HG03558 (cell line): ENCODE data around the gene WWOX.

ENCODE experiments used
- ATAC-seq: cut with Tn5 transposase; IDR thresholded peaks from one replicate; pipeline ENCODE4 v1.9.1; 2021; ENCODE audit warnings: moderate number of reproducible peaks; ENCODE audit not compliant: unreplicated experiment; ENCODE audit errors: extremely low read depth

WWOX gene

GRCh38 chr16:78755751-78756661, 656.6 kb downstream of the WWOX start:
- no peak for ATAC-seq

GRCh38 chr16:78759596-78759995, 660.1 kb downstream of the WWOX start:
- ATAC-seq: no peak

- no peak for ATAC-seq
Measured at GRCh38 chr16:78760611-78761010, 661.2 kb downstream of the WWOX start.

- ATAC-seq: peak; percentile 74
Measured at GRCh38 chr16:78761427-78761826, 662.0 kb downstream of the WWOX start.

GRCh38 chr16:78762222-78762621, 662.8 kb downstream of the WWOX start:
- ATAC-seq: peak; percentile 41

GRCh38 chr16:78763821-78764440, 664.5 kb downstream of the WWOX start:
- no peak for ATAC-seq

GRCh38 chr16:78764478-78764877, 665.0 kb downstream of the WWOX start:
- ATAC-seq: no peak

- ATAC-seq: no peak
Measured at GRCh38 chr16:78768226-78768625, 668.8 kb downstream of the WWOX start.

- ATAC-seq: no peak
Measured at GRCh38 chr16:78768718-78769117, 669.3 kb downstream of the WWOX start.

GRCh38 chr16:78770353-78771091, 671.1 kb downstream of the WWOX start:
- no peak for ATAC-seq

GRCh38 chr16:78773291-78773702, 673.8 kb downstream of the WWOX start:
- ATAC-seq: no peak

- no peak for ATAC-seq
Measured at GRCh38 chr16:78773706-78774105, 674.3 kb downstream of the WWOX start.

GRCh38 chr16:78775161-78775561, 675.7 kb downstream of the WWOX start:
- ATAC-seq: no peak

- no peak for ATAC-seq
Measured at GRCh38 chr16:78778101-78779004, 678.9 kb downstream of the WWOX start.

GRCh38 chr16:78780808-78781207, 681.4 kb downstream of the WWOX start:
- no peak for ATAC-seq

GRCh38 chr16:78782572-78782971, 683.1 kb downstream of the WWOX start:
- ATAC-seq: no peak

GRCh38 chr16:78783570-78784079, 684.2 kb downstream of the WWOX start:
- no peak for ATAC-seq

GRCh38 chr16:78784771-78785170, 685.3 kb downstream of the WWOX start:
- no peak for ATAC-seq

GRCh38 chr16:78785218-78785617, 685.8 kb downstream of the WWOX start:
- ATAC-seq: no peak

- no peak for ATAC-seq
Measured at GRCh38 chr16:78786635-78787034, 687.2 kb downstream of the WWOX start.
